ENCODE results near the gene TCF3.
A peak's percentile ranks its signal among the peaks of the same experiment; 100 is the strongest.

TCF3 gene

DNA sequence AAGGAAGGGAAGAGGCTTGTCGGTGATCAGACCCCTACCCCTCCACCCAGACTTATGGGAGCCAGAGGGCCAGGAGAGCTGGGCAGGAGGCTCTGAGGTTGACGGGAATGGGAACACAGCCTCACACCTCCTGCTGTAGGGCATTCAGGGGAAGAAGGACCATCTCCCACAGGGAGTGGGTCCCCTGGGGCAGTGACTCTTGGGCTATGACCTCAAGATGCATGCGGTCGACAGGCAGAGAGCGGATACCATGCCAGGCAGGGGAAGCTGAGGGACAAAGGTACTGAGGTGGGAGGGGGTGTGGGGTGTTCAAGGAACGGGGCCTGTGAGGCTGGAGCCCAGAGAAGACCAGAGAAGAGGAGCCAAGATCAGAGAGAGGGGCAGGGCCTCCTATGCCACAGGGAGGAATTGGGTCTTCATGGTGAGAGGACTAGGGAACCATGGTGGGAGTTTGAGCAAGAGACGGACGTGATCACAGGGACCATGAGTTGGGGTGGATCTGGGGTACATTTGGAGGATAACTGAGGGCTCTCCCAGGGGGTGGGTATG lies 4.6 kb upstream of the TCF3 start:
- Histone ChIP-seq H3K4me3 (ENCODE audit: low read length) (no peak overlapping the region), H3K4me1 (ENCODE audit: control insufficient read depth, insufficient read depth, low read length) (no peaks in the 10 kb centered on the region), H3K27me3 (replicated peaks; ENCODE audit: control insufficient read depth, insufficient read depth, low read length) (no peaks in the 10 kb centered on the region), H3K36me3 (ENCODE audit: control insufficient read depth, insufficient read depth, low read length, severe bottlenecking) (no peaks in the 10 kb centered on the region), H3K9me3 (ENCODE audit: control insufficient read depth, low read length) (no peaks in the 10 kb centered on the region), H3K9ac (ENCODE audit: low read length) (no peak overlapping the region)
- DNase-seq (ENCODE audit: low read depth), result no peak

DNA sequence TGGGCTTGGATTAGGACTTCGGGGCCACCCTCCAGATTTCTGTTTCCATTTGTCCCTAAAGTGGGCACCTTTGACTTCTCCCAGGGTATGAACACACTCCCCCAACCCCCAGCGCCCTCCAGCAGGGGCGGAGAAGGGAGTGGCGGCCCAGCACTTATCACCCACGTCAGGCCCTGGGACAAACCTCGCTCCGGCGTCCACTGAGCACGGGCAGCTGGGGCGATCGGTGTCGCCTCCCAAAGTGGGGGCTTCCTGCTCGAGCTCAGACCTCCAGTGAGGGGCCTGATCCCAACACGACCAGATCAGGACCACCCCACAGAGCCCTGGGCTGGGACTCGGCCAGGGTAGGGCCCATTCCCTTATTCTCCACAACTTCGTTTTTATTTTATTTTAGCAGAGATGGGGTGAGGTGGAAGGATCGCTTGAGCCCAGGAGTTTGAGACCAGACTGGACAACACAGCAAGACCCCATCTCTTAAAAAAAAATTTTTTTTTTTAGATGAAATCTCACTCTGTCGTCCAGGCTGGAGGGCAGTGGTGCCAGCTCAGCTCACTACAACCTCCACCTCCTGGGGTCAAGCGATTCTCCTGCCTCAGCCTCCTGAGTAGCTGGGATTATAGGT lies 3.7 kb upstream of the TCF3 start:
- Histone ChIP-seq H3K27me3 (replicated peaks; ENCODE audit: control insufficient read depth, insufficient read depth, low read length) (no peaks in the 10 kb centered on the region), H3K36me3 (ENCODE audit: control insufficient read depth, insufficient read depth, low read length, severe bottlenecking) (no peaks in the 10 kb centered on the region), H3K9me3 (ENCODE audit: control insufficient read depth, low read length) (no peaks in the 10 kb centered on the region), H3K9ac (ENCODE audit: low read length) (no peak overlapping the region), H3K4me3 (ENCODE audit: low read length) (no peak overlapping the region), H3K4me1 (ENCODE audit: control insufficient read depth, insufficient read depth, low read length) (no peaks in the 10 kb centered on the region)
- DNase-seq (ENCODE audit: low read depth), result no peak

DNA sequence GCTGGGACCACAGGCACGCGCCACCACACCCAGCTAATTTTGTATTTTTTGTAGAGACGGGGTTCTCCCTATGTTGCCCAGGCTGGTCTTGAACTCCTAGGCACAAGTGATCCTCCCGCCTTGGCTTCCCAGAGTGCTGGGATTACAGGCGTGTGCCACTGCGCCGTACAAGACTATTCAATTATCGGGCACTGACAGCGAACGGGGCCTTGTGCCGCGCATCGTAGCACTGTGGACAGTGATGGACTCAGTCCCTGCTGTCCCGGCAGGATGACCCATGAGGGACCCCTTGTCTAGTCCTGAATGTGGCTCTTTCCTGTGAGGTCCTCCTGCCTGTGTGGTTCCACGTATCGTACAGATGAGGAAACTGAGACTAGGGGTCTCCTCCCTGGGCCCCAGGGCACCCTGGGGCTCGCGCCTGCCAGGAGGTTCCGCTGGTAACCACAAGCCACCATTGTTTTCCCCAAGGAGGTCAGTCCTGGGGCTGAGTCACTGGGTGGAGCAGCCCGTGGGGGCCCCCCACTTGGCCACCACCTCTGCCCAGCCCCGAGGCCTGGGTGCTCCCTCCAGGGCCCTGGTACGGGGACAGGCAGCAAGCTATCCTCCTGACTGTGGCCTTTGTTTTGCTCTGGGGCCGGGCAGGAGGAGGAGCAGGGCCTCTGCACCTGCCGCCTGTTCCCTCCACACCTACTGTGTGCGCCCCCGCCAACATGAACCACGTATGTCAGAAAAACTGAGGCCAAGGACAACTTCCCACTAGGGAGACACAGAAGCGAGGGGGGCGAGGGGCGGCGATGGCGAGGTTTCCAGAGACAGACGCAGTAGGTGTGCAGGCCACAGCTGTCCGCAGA lies 2.9 kb upstream of the TCF3 start:
- Histone ChIP-seq H3K9me3 (ENCODE audit: control insufficient read depth, low read length) (no peaks in the 10 kb centered on the region), H3K36me3 (ENCODE audit: control insufficient read depth, insufficient read depth, low read length, severe bottlenecking) (no peaks in the 10 kb centered on the region), H3K9ac (ENCODE audit: low read length) (no peak overlapping the region), H3K4me3 (ENCODE audit: low read length) (no peak overlapping the region), H3K4me1 (ENCODE audit: control insufficient read depth, insufficient read depth, low read length) (peaks cover 7% of the 10 kb centered on the region), H3K27me3 (replicated peaks; ENCODE audit: control insufficient read depth, insufficient read depth, low read length) (no peaks in the 10 kb centered on the region)
- no peak for DNase-seq (ENCODE audit: low read depth)

- H3K4me1 ChIP-seq (ENCODE audit: control insufficient read depth, insufficient read depth, low read length), result peaks cover 10% of the 10 kb centered on the region
- no peak overlapping the region for H3K9ac ChIP-seq (ENCODE audit: low read length)
- no peaks in the 10 kb centered on the region for H3K27me3 ChIP-seq (replicated peaks; ENCODE audit: control insufficient read depth, insufficient read depth, low read length)
- no peaks in the 10 kb centered on the region for H3K9me3 ChIP-seq (ENCODE audit: control insufficient read depth, low read length)
- no peak overlapping the region for H3K4me3 ChIP-seq (ENCODE audit: low read length)
- H3K36me3 ChIP-seq (ENCODE audit: control insufficient read depth, insufficient read depth, low read length, severe bottlenecking), result no peaks in the 10 kb centered on the region
- no peak for DNase-seq (ENCODE audit: low read depth)
These were observed 1.9 kb upstream of the TCF3 start for GRCh38 chr19:1654178-1654792.

GRCh38 chr19:1653300-1653628 lies 849 bp upstream of the TCF3 start:
- H3K4me1 ChIP-seq (ENCODE audit: control insufficient read depth, insufficient read depth, low read length), result peaks cover 10% of the 10 kb centered on the region
- peak overlapping the region; percentile 85 for H3K4me3 ChIP-seq (ENCODE audit: low read length)
- no peaks in the 10 kb centered on the region for H3K36me3 ChIP-seq (ENCODE audit: control insufficient read depth, insufficient read depth, low read length, severe bottlenecking)
- DNase-seq (ENCODE audit: low read depth), result no peak
- no peaks in the 10 kb centered on the region for H3K9me3 ChIP-seq (ENCODE audit: control insufficient read depth, low read length)
- no peaks in the 10 kb centered on the region for H3K27me3 ChIP-seq (replicated peaks; ENCODE audit: control insufficient read depth, insufficient read depth, low read length)
- peak overlapping the region; percentile 87 for H3K9ac ChIP-seq (ENCODE audit: low read length)

- Histone ChIP-seq H3K4me3 (ENCODE audit: low read length) (peak overlapping the region; percentile 81), H3K9ac (ENCODE audit: low read length) (peak overlapping the region; percentile 78), H3K36me3 (ENCODE audit: control insufficient read depth, insufficient read depth, low read length, severe bottlenecking) (peaks cover 6% of the 10 kb centered on the region), H3K9me3 (ENCODE audit: control insufficient read depth, low read length) (no peaks in the 10 kb centered on the region), H3K4me1 (ENCODE audit: control insufficient read depth, insufficient read depth, low read length) (peaks cover 10% of the 10 kb centered on the region), H3K27me3 (replicated peaks; ENCODE audit: control insufficient read depth, insufficient read depth, low read length) (no peaks in the 10 kb centered on the region)
- peak; percentile 78 for DNase-seq (ENCODE audit: low read depth)
These were observed 685 bp downstream of the TCF3 start for GRCh38 chr19:1651568-1652291.

DNA sequence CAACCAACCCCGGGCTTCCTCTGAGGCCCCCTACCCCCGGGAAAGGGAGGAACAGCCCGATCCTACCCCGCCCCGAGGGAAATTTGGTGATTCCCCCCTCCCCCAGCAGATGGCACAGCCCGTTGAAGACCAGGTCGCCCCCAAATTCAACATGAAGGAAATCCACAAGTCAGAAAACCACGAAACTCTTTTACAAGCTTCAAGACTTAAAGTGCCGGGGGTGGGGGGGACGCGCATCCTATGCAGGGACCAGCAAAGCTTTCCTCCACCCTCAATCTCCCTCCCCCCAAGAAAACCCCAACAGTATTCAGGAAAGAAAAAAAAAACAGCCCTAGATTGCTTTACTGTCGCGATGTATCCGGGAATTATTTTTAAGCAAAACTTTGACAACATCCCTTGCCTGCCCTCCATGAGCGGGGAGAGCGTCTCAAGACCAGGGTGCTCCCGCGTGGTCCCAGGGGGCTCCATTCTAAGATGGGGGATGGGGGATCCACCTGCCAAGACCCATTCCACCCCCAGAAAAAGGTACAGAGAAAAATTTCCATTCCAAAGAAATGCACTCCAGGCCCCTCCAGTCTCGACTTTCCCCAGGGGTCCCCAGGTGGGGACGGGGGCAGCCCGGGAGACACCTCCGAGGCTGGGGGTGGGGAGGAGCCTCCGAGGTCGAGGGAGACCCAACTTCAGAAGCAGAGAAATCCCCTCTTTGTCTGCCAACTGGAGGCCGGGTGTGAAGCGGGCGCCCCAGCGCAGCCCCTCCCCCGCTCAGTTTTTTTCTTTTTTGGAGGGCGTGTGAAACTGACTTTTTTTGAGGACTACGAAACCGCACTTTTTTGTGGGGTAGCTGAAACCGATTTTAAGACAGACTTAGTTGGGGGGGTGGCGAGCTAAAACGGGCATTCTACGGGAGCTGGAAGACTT lies 1.5 kb downstream of the TCF3 start:
- Histone ChIP-seq H3K27me3 (replicated peaks; ENCODE audit: control insufficient read depth, insufficient read depth, low read length) (no peaks in the 10 kb centered on the region), H3K4me3 (ENCODE audit: low read length) (peak overlapping the region; percentile 81), H3K9ac (ENCODE audit: low read length) (peak overlapping the region; percentile 78), H3K36me3 (ENCODE audit: control insufficient read depth, insufficient read depth, low read length, severe bottlenecking) (peaks cover 6% of the 10 kb centered on the region), H3K4me1 (ENCODE audit: control insufficient read depth, insufficient read depth, low read length) (peaks cover 10% of the 10 kb centered on the region), H3K9me3 (ENCODE audit: control insufficient read depth, low read length) (no peaks in the 10 kb centered on the region)
- DNase-seq (ENCODE audit: low read depth), result peak; percentile 55

DNA sequence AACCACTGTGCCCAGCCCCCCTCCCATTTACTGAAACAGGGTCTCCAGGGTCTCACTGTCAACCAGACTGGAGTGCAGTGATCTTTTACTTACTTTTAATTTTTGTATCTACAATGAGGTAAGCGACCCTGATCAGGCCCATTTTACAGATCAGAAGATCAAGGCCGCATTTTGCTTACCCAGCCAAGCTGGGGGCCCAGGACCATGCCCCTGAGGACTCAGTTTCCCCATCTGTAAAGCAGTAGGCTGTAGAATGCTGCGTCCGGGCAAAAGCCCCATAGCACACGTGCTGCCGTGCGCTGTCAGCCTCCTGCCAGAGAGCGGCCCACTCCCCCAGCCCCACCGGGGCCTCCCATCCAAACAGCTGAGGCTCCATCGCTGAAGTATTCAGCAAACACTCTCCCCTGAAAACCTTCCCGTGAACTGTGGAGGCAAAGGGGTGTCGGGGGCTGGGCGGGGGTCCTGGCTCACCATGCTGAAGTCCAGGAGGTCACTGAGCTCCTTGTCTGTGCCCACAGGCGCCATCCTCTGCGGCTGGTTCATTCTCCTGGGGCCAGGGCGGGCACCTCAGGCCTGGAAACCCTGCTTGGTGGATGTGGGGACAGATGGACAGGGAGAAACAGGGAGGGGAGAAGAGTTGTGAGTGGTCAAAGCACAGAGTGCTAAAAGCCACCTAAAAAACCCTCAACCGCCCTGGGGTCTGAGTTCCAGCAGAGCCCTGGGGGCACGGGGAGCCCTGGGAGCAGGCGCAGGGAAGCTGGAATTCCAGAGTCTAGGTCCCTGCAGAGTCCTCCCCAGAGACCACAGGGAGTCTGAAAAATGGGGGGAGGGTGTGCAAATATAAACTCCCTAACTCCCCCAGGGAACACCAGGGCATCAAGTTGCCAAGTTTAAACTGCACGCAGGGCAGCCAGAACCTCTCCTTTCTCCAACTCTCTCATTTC lies 2.4 kb downstream of the TCF3 start:
- DNase-seq (ENCODE audit: low read depth), result no peak
- Histone ChIP-seq H3K27me3 (replicated peaks; ENCODE audit: control insufficient read depth, insufficient read depth, low read length) (no peaks in the 10 kb centered on the region), H3K4me3 (ENCODE audit: low read length) (no peak overlapping the region), H3K36me3 (ENCODE audit: control insufficient read depth, insufficient read depth, low read length, severe bottlenecking) (peaks cover 6% of the 10 kb centered on the region), H3K4me1 (ENCODE audit: control insufficient read depth, insufficient read depth, low read length) (peaks cover 10% of the 10 kb centered on the region), H3K9ac (ENCODE audit: low read length) (peak overlapping the region; percentile 78), H3K9me3 (ENCODE audit: control insufficient read depth, low read length) (no peaks in the 10 kb centered on the region)

DNA sequence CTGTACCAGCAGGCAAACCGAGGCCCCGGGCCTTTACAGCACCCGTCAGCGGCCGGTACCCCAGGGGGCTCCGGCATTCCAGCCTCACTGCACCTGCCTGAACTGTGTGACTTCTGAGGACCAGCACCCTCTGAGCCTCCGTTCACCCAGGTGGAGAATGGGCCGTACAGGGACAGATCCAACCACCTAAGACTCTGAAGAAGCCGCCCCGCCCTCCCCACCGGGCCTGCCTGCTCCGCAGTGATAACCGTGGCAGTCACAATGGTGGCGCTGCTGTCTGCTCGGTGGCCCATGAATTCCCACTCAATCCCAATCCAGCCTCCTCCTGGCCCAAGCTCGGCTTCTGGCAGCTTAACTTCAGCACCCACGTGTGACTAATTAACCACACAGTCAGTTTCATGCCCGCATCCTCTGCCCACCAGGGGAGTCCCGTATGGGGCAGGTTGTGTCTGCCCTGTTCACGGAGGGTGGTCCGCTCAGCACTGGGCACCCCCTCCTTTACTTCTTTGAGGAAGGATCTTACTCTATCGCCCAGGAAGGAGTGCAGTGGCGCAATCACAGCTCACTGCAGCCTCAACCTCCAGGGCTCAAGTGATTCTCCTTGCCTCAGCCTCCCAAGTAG lies 3.4 kb downstream of the TCF3 start:
- Histone ChIP-seq H3K4me1 (ENCODE audit: control insufficient read depth, insufficient read depth, low read length) (peaks cover 10% of the 10 kb centered on the region), H3K4me3 (ENCODE audit: low read length) (no peak overlapping the region), H3K27me3 (replicated peaks; ENCODE audit: control insufficient read depth, insufficient read depth, low read length) (no peaks in the 10 kb centered on the region), H3K9me3 (ENCODE audit: control insufficient read depth, low read length) (no peaks in the 10 kb centered on the region), H3K36me3 (ENCODE audit: control insufficient read depth, insufficient read depth, low read length, severe bottlenecking) (peaks cover 6% of the 10 kb centered on the region), H3K9ac (ENCODE audit: low read length) (no peak overlapping the region)
- DNase-seq (ENCODE audit: low read depth), result no peak
